Astrocyte (in vitro differentiated cells and primary cell): Measurements from ENCODE around the gene RFLNA. TPM values are rescaled to one million over a fixed set of nuclear protein-coding genes. Genes with fewer than 3 reads are reported as not detected.

Experiments
- DNase-seq: peaks from one replicate; pipeline ENCODE4 v3.0.0-alpha.2; 2010; ENCODE audit warnings: low read depth
- FAIRE-seq: peaks from 2 replicates; lab custom pipeline; 2011; peaks lifted over from hg19 to GRCh38; lab: Jason Lieb, UNC
- H2AFZ ChIP-seq: 2 replicates; pipeline ENCODE4 v1.6.0; 2012; ENCODE audit warnings: low read depth, low read length, inconsistent platforms
- H3K27ac ChIP-seq: 2 replicates; pipeline ENCODE4 v1.5.1; 2011; ENCODE audit warnings: low read depth, low read length, inconsistent platforms
- H3K27me3 ChIP-seq: 2 replicates; pipeline ENCODE4 v1.6.0; 2011; ENCODE audit warnings: low read length, inconsistent platforms; ENCODE audit not compliant: insufficient read depth
- H3K36me3 ChIP-seq: 2 replicates; pipeline ENCODE4 v1.5.1; 2011; ENCODE audit warnings: low read length, inconsistent platforms; ENCODE audit not compliant: insufficient read depth
- H3K4me1 ChIP-seq: 2 replicates; pipeline ENCODE4 v1.5.1; 2011; ENCODE audit warnings: low read length, inconsistent platforms; ENCODE audit not compliant: insufficient read depth
- H3K4me2 ChIP-seq: 2 replicates; pipeline ENCODE4 v1.6.0; 2012; ENCODE audit warnings: low read length, inconsistent platforms
- H3K4me3 ChIP-seq: 2 replicates; pipeline ENCODE4 v1.5.1; 2011; ENCODE audit warnings: low read depth, mild to moderate bottlenecking, low read length, inconsistent platforms; ENCODE audit not compliant: insufficient read depth
- H3K79me2 ChIP-seq: 2 replicates; pipeline ENCODE4 v1.6.0; 2012; ENCODE audit warnings: mild to moderate bottlenecking, low read length, inconsistent platforms; ENCODE audit not compliant: insufficient read depth
- H3K9ac ChIP-seq: 2 replicates; pipeline ENCODE4 v1.6.0; 2012; ENCODE audit warnings: mild to moderate bottlenecking, low read length, inconsistent platforms
- H3K9me3 ChIP-seq: 2 replicates; pipeline ENCODE4 v1.5.1; 2012; ENCODE audit warnings: low read depth, mild to moderate bottlenecking, low read length, inconsistent platforms; ENCODE audit not compliant: insufficient read depth
- H4K20me1 ChIP-seq: 2 replicates; pipeline ENCODE4 v1.6.0; 2012; ENCODE audit warnings: low read length, inconsistent platforms; ENCODE audit not compliant: insufficient read depth
- H3K27ac Mint-ChIP-seq: one replicate; pipeline ENCODE4 v1.8.0; 2021; ENCODE audit warnings: mild to moderate bottlenecking, mixed read lengths; ENCODE audit not compliant: unreplicated experiment
- H3K27me3 Mint-ChIP-seq: one replicate; pipeline ENCODE4 v1.8.0; 2021; ENCODE audit warnings: low read depth, mixed read lengths; ENCODE audit not compliant: unreplicated experiment
- H3K36me3 Mint-ChIP-seq: one replicate; pipeline ENCODE4 v1.8.0; 2021; ENCODE audit warnings: low read depth, mixed read lengths; ENCODE audit not compliant: unreplicated experiment
- H3K4me1 Mint-ChIP-seq: one replicate; pipeline ENCODE4 v1.8.0; 2021; ENCODE audit warnings: low read depth, mixed read lengths; ENCODE audit not compliant: unreplicated experiment
- H3K4me3 Mint-ChIP-seq: one replicate; pipeline ENCODE4 v1.8.0; 2021; ENCODE audit warnings: mild to moderate bottlenecking, moderate library complexity, mixed read lengths; ENCODE audit not compliant: unreplicated experiment
- H3K9me3 Mint-ChIP-seq: one replicate; pipeline ENCODE4 v1.8.0; 2021; ENCODE audit warnings: mild to moderate bottlenecking, mixed read lengths; ENCODE audit not compliant: unreplicated experiment
- EZH2 ChIP-seq: IDR thresholded peaks from 2 replicates; pipeline ENCODE4 v1.6.1; 2012; ENCODE audit warnings: mild to moderate bottlenecking, low read length, inconsistent platforms; ENCODE audit not compliant: insufficient read depth
- total RNA-seq: library from RNA; stranded (reverse); gene quantifications from 2 replicates; pipeline ENCODE4 v1.2.1, GENCODE V29; 2021
- TF ChIP-seq, protein P1 (sequence below): IDR thresholded peaks from 2 replicates; pipeline ENCODE4 v1.5.1; 2011; ENCODE audit warnings: low read depth, mild to moderate bottlenecking, inconsistent platforms, low read length, moderate library complexity; ENCODE audit not compliant: insufficient read depth

The RFLNA gene
- total RNA-seq, 1 donor from 2014 or later: 1.8 TPM

DNA sequence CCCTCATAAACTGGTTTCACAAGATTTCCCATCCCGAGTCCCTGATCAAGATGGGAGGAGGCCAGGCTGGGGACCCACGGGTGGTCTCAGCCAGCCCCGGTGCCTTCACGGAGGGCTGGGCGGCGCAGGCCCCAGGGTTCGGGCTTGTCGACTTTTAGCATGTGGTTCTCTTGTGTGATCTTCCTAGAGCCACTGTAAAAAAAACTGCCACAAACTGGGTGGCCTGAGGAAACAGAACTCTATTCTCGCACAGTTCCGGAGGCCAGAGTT is 12.6 kb downstream of the RFLNA start:
- TF ChIP-seq EZH2: no peak
- TF ChIP-seq, protein P1, sequence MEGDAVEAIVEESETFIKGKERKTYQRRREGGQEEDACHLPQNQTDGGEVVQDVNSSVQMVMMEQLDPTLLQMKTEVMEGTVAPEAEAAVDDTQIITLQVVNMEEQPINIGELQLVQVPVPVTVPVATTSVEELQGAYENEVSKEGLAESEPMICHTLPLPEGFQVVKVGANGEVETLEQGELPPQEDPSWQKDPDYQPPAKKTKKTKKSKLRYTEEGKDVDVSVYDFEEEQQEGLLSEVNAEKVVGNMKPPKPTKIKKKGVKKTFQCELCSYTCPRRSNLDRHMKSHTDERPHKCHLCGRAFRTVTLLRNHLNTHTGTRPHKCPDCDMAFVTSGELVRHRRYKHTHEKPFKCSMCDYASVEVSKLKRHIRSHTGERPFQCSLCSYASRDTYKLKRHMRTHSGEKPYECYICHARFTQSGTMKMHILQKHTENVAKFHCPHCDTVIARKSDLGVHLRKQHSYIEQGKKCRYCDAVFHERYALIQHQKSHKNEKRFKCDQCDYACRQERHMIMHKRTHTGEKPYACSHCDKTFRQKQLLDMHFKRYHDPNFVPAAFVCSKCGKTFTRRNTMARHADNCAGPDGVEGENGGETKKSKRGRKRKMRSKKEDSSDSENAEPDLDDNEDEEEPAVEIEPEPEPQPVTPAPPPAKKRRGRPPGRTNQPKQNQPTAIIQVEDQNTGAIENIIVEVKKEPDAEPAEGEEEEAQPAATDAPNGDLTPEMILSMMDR: no peak
- Histone ChIP-seq H3K9me3 (no peaks in the 10 kb centered on the region), H3K27me3 (no peaks in the 10 kb centered on the region), H3K79me2 (no peaks in the 10 kb centered on the region), H4K20me1 (peaks cover 4% of the 10 kb centered on the region), H3K9ac (no peak overlapping the region), H3K36me3 (no peaks in the 10 kb centered on the region), H3K27ac (no peak overlapping the region), H3K4me1 (no peaks in the 10 kb centered on the region), H2AFZ (no peak overlapping the region), H3K4me3 (no peak overlapping the region), H3K4me2 (no peak overlapping the region)
- Mint-ChIP-seq H3K27me3 (peaks cover 27% of the 10 kb centered on the region), H3K9me3 (peaks cover 3% of the 10 kb centered on the region), H3K27ac (no peak overlapping the region), H3K36me3 (peaks cover 4% of the 10 kb centered on the region), H3K4me3 (no peak overlapping the region), H3K4me1 (no peaks in the 10 kb centered on the region)
- FAIRE-seq: no peak
- no peak for DNase-seq

DNA sequence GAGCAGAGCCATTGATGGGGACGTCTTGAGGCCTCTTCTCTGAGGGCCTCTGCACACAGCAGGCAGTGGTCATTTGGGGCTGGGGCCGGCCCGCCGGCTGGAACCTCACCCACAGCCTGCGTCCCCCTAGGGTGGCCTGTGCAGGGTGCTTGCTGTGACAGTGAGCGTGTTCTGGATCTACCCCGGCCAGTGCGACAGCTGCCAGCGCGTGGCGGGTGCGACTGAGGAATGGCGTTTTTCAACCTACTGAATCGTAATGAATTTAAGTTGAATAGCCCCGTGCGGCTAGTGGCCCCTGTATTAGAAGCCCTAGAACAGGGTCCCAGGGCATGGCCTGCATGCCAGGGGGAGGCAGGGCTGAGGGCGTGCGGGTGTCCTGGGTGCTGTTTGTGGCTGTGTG is 13.8 kb downstream of the RFLNA start:
- peaks cover 4% of the 10 kb centered on the region for H4K20me1 ChIP-seq
- H3K4me3 Mint-ChIP-seq: no peak overlapping the region

DNA sequence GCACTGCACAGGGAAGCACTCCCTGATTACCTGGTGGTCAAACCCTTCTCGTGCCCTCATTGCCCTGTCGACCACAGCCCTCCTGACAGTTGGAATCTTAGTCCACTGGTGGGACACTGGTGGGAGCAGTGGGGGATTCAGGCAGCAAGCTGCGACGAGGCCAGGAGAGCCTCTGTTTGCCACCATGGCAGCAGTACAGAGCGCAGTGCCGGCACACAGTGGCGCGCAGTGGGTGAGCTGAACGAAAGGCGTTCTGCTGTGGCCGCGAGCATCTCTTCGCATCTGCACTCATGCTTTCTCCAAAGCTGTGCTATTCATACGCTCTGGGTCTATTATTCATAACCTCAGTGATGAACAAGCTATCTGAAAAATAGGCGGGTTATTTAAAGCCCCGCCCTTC is 14.3 kb downstream of the RFLNA start:
- Histone ChIP-seq H4K20me1 (peaks cover 4% of the 10 kb centered on the region), H3K27me3 (no peaks in the 10 kb centered on the region)

More for the DNA sequence above, 13.8 kb downstream of the RFLNA start:
- Histone ChIP-seq H3K27ac (no peak overlapping the region), H3K27me3 (no peaks in the 10 kb centered on the region), H3K9me3 (no peaks in the 10 kb centered on the region), H3K4me1 (no peaks in the 10 kb centered on the region), H3K9ac (no peak overlapping the region), H3K4me3 (no peak overlapping the region), H2AFZ (no peak overlapping the region), H3K4me2 (no peak overlapping the region), H3K79me2 (no peaks in the 10 kb centered on the region), H3K36me3 (no peaks in the 10 kb centered on the region)
- Mint-ChIP-seq H3K9me3 (peaks cover 3% of the 10 kb centered on the region), H3K27me3 (peaks cover 26% of the 10 kb centered on the region), H3K36me3 (peaks cover 4% of the 10 kb centered on the region), H3K27ac (no peak overlapping the region), H3K4me1 (no peaks in the 10 kb centered on the region)
- TF ChIP-seq, protein P1: no peak
- TF ChIP-seq EZH2: no peak
- DNase-seq: no peak
- FAIRE-seq: no peak

More for the DNA sequence above, 14.3 kb downstream of the RFLNA start:
- Mint-ChIP-seq H3K9me3 (peaks cover 3% of the 10 kb centered on the region), H3K27ac (no peak overlapping the region), H3K4me1 (no peaks in the 10 kb centered on the region), H3K36me3 (peaks cover 4% of the 10 kb centered on the region), H3K27me3 (peaks cover 30% of the 10 kb centered on the region), H3K4me3 (no peak overlapping the region)
- DNase-seq (no peak), FAIRE-seq (no peak)
- Histone ChIP-seq H3K9me3 (no peaks in the 10 kb centered on the region), H3K4me2 (no peak overlapping the region), H3K27ac (no peak overlapping the region), H3K9ac (no peak overlapping the region), H3K79me2 (no peaks in the 10 kb centered on the region), H2AFZ (no peak overlapping the region), H3K4me3 (no peak overlapping the region), H3K4me1 (no peaks in the 10 kb centered on the region), H3K36me3 (no peaks in the 10 kb centered on the region)
- TF ChIP-seq, protein P1: no peak
- no peak for TF ChIP-seq EZH2
